SU-DHL-6 (cell line): ENCODE data around the gene MCRIP2.
A peak's percentile ranks its signal among the peaks of the same experiment; 100 is the strongest.

Experiments used
- H2AFZ ChIP-seq: fragments of 200-600 bp; sonication (generic); 2 replicates; pipeline ENCODE4 v1.6.1; 2014; ENCODE audit warnings: low read depth, mild to moderate bottlenecking, moderate library complexity, mixed read lengths, antibody characterized with exemption, low read length; ENCODE audit not compliant: severe bottlenecking
- H3F3A ChIP-seq: fragments of 200-600 bp; shearing (Covaris generic); 2 replicates; pipeline ENCODE4 v1.6.0; 2016; ENCODE audit warnings: antibody characterized with exemption, mild to moderate bottlenecking; ENCODE audit not compliant: insufficient read depth
- H3K27ac ChIP-seq: fragments of 200-600 bp; sonication (generic); 2 replicates; pipeline ENCODE4 v1.5.1; 2016; ENCODE audit warnings: low read depth, mild to moderate bottlenecking, low read length, moderate library complexity, mixed read lengths
- H3K27me3 ChIP-seq: fragments of 200-600 bp; sonication (generic), shearing (Covaris generic); 2 replicates; pipeline ENCODE4 v1.6.0; 2014; ENCODE audit warnings: mild to moderate bottlenecking, low read length
- H3K36me3 ChIP-seq: fragments of 200-600 bp; sonication (generic); 2 replicates; pipeline ENCODE4 v1.6.1; 2014; ENCODE audit warnings: mild to moderate bottlenecking, low read length, mixed read lengths
- H3K4me2 ChIP-seq: fragments of 300-600, 200-600 bp; shearing (Covaris generic), sonication (generic); 2 replicates; pipeline ENCODE4 v1.6.0; 2014; ENCODE audit warnings: low read length, low read depth, mild to moderate bottlenecking; ENCODE audit not compliant: poor library complexity, severe bottlenecking
- H3K4me3 ChIP-seq: fragments of 200-600 bp; sonication (generic); 2 replicates; pipeline ENCODE4 v1.5.1; 2014; ENCODE audit warnings: antibody characterized with exemption, low read length, mild to moderate bottlenecking, mixed read lengths; ENCODE audit not compliant: insufficient read depth, poor library complexity, severe bottlenecking
- H3K79me2 ChIP-seq: fragments of 200-600 bp; sonication (generic); 2 replicates; pipeline ENCODE4 v1.6.1; 2014; ENCODE audit warnings: mild to moderate bottlenecking, low read length, moderate library complexity; ENCODE audit not compliant: insufficient read depth
- H3K9ac ChIP-seq: fragments of 200-600 bp; sonication (generic); 2 replicates; pipeline ENCODE4 v1.7.0; 2014; ENCODE audit warnings: mild to moderate bottlenecking, low read length
- H3K9me2 ChIP-seq: fragments of 200-600 bp; sonication (generic); replicated peaks from 2 replicates; pipeline ENCODE4 v1.6.1; 2014; ENCODE audit warnings: low read length; ENCODE audit not compliant: insufficient read depth
- H3K9me3 ChIP-seq: fragments of 200-600 bp; sonication (generic); 2 replicates; pipeline ENCODE4 v1.6.1; 2014; ENCODE audit warnings: low read length, mixed read lengths; ENCODE audit not compliant: insufficient read depth
- H4K20me1 ChIP-seq: fragments of 200-600 bp; sonication (generic); 2 replicates; pipeline ENCODE4 v1.6.1; 2014; ENCODE audit warnings: low read depth, mild to moderate bottlenecking, antibody characterized with exemption, low read length, moderate library complexity, mixed read lengths
- EZH2phosphoT487 ChIP-seq: fragments of 200-600 bp; sonication (generic), shearing (Covaris generic); conservative IDR thresholded peaks from 2 replicates; pipeline ENCODE4 v1.6.1; 2018; ENCODE audit warnings: mild to moderate bottlenecking, antibody characterized with exemption, low read length, moderate library complexity, mixed read lengths
- TF ChIP-seq, protein P1 (sequence below): fragments of 200-600 bp; sonication (generic); IDR thresholded peaks from one replicate; pipeline ENCODE4 v1.5.1; 2017; ENCODE audit warnings: antibody characterized with exemption, mild to moderate bottlenecking, low read length, moderate library complexity; ENCODE audit not compliant: insufficient read depth, poor library complexity, severe bottlenecking

MCRIP2 gene

GRCh38 chr16:648781-649589 lies 7.4 kb downstream of the MCRIP2 start, which contains the start of gene WDR90:
WDR90 (plus strand) TSS chr16:649365; CDS start chr16:649417, 52 bp downstream.
- H3K9ac ChIP-seq = peak within 1 kb of the TSS; percentile 88
- H3K9me2 ChIP-seq = no peaks in the 10 kb centered on the region
- H3K36me3 ChIP-seq = no peaks in the 10 kb centered on the region
- peaks cover 9% of the 10 kb centered on the region; the same call in 1 of the 2 replicates for H3F3A ChIP-seq
- H3K27me3 ChIP-seq = no peaks in the 10 kb centered on the region
- TF ChIP-seq, protein P1, sequence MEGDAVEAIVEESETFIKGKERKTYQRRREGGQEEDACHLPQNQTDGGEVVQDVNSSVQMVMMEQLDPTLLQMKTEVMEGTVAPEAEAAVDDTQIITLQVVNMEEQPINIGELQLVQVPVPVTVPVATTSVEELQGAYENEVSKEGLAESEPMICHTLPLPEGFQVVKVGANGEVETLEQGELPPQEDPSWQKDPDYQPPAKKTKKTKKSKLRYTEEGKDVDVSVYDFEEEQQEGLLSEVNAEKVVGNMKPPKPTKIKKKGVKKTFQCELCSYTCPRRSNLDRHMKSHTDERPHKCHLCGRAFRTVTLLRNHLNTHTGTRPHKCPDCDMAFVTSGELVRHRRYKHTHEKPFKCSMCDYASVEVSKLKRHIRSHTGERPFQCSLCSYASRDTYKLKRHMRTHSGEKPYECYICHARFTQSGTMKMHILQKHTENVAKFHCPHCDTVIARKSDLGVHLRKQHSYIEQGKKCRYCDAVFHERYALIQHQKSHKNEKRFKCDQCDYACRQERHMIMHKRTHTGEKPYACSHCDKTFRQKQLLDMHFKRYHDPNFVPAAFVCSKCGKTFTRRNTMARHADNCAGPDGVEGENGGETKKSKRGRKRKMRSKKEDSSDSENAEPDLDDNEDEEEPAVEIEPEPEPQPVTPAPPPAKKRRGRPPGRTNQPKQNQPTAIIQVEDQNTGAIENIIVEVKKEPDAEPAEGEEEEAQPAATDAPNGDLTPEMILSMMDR = no peak
- no peak for TF ChIP-seq EZH2phosphoT487
- no peaks in the 10 kb centered on the region for H3K9me3 ChIP-seq
- H3K27ac ChIP-seq = peak within 1 kb of the TSS; percentile 66
- H3K4me3 ChIP-seq = peak within 1 kb of the TSS; percentile 68
- peaks cover 6% of the 10 kb centered on the region; the same call in 1 of the 2 replicates for H3K79me2 ChIP-seq
- peak within 1 kb of the TSS; percentile 43 for H2AFZ ChIP-seq
- H4K20me1 ChIP-seq = no peaks in the 10 kb centered on the region
- peak within 1 kb of the TSS; percentile 74 for H3K4me2 ChIP-seq

- Histone ChIP-seq H4K20me1 (no peaks in the 10 kb centered on the region), H3F3A (peaks cover 9% of the 10 kb centered on the region; the same call in 1 of the 2 replicates), H3K27ac (peak overlapping the region; percentile 54), H3K9me2 (no peaks in the 10 kb centered on the region), H3K9ac (peak overlapping the region; percentile 88), H3K4me3 (peak overlapping the region; percentile 68), H2AFZ (peak overlapping the region; percentile 43), H3K36me3 (no peaks in the 10 kb centered on the region), H3K79me2 (peaks cover 6% of the 10 kb centered on the region; the same call in 1 of the 2 replicates), H3K27me3 (no peaks in the 10 kb centered on the region), H3K4me2 (peak overlapping the region; percentile 74), H3K9me3 (no peaks in the 10 kb centered on the region)
- TF ChIP-seq, protein P1 = no peak
- TF ChIP-seq EZH2phosphoT487 = no peak
Measured at GRCh38 chr16:649631-650030, 8.0 kb downstream of the MCRIP2 start.

- TF ChIP-seq, protein P1 = no peak
- no peak for TF ChIP-seq EZH2phosphoT487
- Histone ChIP-seq H3K36me3 (no peaks in the 10 kb centered on the region), H3K27ac (no peak overlapping the region), H3K9me3 (no peaks in the 10 kb centered on the region), H3K4me2 (no peak overlapping the region), H3K27me3 (no peaks in the 10 kb centered on the region), H3K9ac (no peak overlapping the region), H3K4me3 (no peak overlapping the region), H3F3A (peaks cover 9% of the 10 kb centered on the region; the same call in 1 of the 2 replicates), H3K9me2 (no peaks in the 10 kb centered on the region), H4K20me1 (no peaks in the 10 kb centered on the region), H2AFZ (no peak overlapping the region), H3K79me2 (peaks cover 6% of the 10 kb centered on the region; the same call in 1 of the 2 replicates)
Measured at GRCh38 chr16:651844-652243, 10.2 kb downstream of the MCRIP2 start.
